GM12878 (cell line): Measurements from ENCODE around the gene NPC1. TPM values are rescaled to one million over a fixed set of nuclear protein-coding genes. Genes with fewer than 3 reads are reported as not detected.
A peak's percentile ranks its signal among the peaks of the same experiment; 100 is the strongest.

Experiments used
- ATAC-seq: fragments of 200-7000 bp; cut with Tn5 transposase; 3 replicates; pipeline ENCODE4 v1.9.1; 2020; ENCODE audit warnings: mild to moderate bottlenecking, moderate library complexity
- BruUV-seq: library from RNA; stranded (reverse); fragments of 400-500 nt; replicated peaks from 2 replicates; lab custom pipeline; 2021; lab: Mats Ljungman, UMichigan
- CTCF ChIA-PET: fragments of 300-600 bp; sonication (Branson Sonifier 250); formaldehyde crosslinking; extraction: SDS; loops from one replicate; lab custom pipeline; 2021; ENCODE audit warnings: inconsistent platforms; lab: Yijun Ruan, JAX
- POLR2A ChIA-PET: fragments of 350-600 bp; formaldehyde crosslinking; extraction: SDS; loops from one replicate; lab custom pipeline; 2021; ENCODE audit warnings: inconsistent platforms; lab: Charles Lee
- RAD21 ChIA-PET: fragments of 300-600 bp; sonication (Branson Sonifier 250); formaldehyde crosslinking; loops from one replicate; lab custom pipeline; 2023; ENCODE audit warnings: antibody characterized with exemption; ENCODE audit not compliant: unreplicated experiment; lab: Charles Lee
- SMC1A ChIA-PET: fragments of 300-600 bp; sonication (Branson Sonifier 250); formaldehyde crosslinking; loops from one replicate; lab custom pipeline; 2023; ENCODE audit not compliant: unreplicated experiment, uncharacterized antibody; lab: Charles Lee
- DNase-seq: peaks from one replicate; pipeline ENCODE4 v3.0.0-alpha.2; 2011; ENCODE audit warnings: low read depth, low spot score
- FAIRE-seq: peaks from 3 replicates; lab custom pipeline; 2011; peaks lifted over from hg19 to GRCh38; lab: Jason Lieb, UNC
- H2AFZ ChIP-seq: 2 replicates; pipeline ENCODE4 v1.6.0; 2011; ENCODE audit warnings: low read depth, low read length, control low read depth; ENCODE audit not compliant: control insufficient read depth
- H3K27ac ChIP-seq: 2 replicates; pipeline ENCODE4 v1.5.1; 2011; ENCODE audit warnings: control low read depth; ENCODE audit not compliant: control insufficient read depth, insufficient read depth
- H3K27me3 ChIP-seq, 2 experiments: replicated peaks in 1 of 2; 2 replicates each; pipeline versions ENCODE4 v1.6.0 to v1.6.1; 2011; ENCODE audit warnings: low read length in 1 of 2; ENCODE audit not compliant: control insufficient read depth in 2 of 2, insufficient read depth in 2 of 2
- H3K36me3 ChIP-seq, 2 experiments: 2 replicates each; pipeline ENCODE4 v1.5.1; 2011; ENCODE audit warnings: low read length in 1 of 2; ENCODE audit not compliant: control insufficient read depth in 2 of 2, insufficient read depth in 2 of 2
- H3K4me1 ChIP-seq: 2 replicates; pipeline ENCODE4 v1.6.1; 2011; ENCODE audit warnings: mild to moderate bottlenecking, low read length, moderate library complexity, mixed read lengths; ENCODE audit not compliant: control insufficient read depth, insufficient read depth
- H3K4me2 ChIP-seq: 2 replicates; pipeline ENCODE4 v1.6.0; 2011; ENCODE audit warnings: control low read depth; ENCODE audit not compliant: control insufficient read depth, insufficient read depth
- H3K4me3 ChIP-seq: fragments of 200-600 bp; sonication (generic); 2 replicates; pipeline ENCODE4 v1.5.1; 2016
- H3K79me2 ChIP-seq: 2 replicates; pipeline ENCODE4 v1.6.0; 2011; ENCODE audit warnings: low read length; ENCODE audit not compliant: control insufficient read depth, insufficient read depth
- H3K9ac ChIP-seq: 2 replicates; pipeline ENCODE4 v1.8.0; 2011; ENCODE audit warnings: low read length, control low read depth, mixed read lengths; ENCODE audit not compliant: control insufficient read depth, insufficient read depth
- H3K9me3 ChIP-seq: replicated peaks from 3 replicates; pipeline ENCODE4 v1.5.1; 2011; ENCODE audit warnings: mild to moderate bottlenecking, low read length; ENCODE audit not compliant: control insufficient read depth, insufficient read depth
- H4K20me1 ChIP-seq: 2 replicates; pipeline ENCODE4 v1.6.0; 2011; ENCODE audit not compliant: control insufficient read depth, insufficient read depth
- CHD4 ChIP-seq: fragments of 200-600 bp; sonication (generic); IDR thresholded peaks from 2 replicates; pipeline ENCODE4 v1.6.1; 2016; ENCODE audit warnings: mild to moderate bottlenecking
- IKZF2 ChIP-seq, 2 experiments: fragments of 450-650 bp; IDR thresholded peaks; 2 replicates each; pipeline ENCODE4 v1.6.1; 2017; ENCODE audit warnings: mild to moderate bottlenecking in 2 of 2, moderate library complexity in 2 of 2
- NFIC ChIP-seq: IDR thresholded peaks from 2 replicates; pipeline ENCODE4 v1.6.1; 2012; ENCODE audit warnings: low read depth, mild to moderate bottlenecking, inconsistent platforms, low read length, moderate library complexity
- SPI1 ChIP-seq: IDR thresholded peaks from 2 replicates; pipeline ENCODE4 v1.6.1; 2011; ENCODE audit warnings: low read depth, mild to moderate bottlenecking, low read length, moderate library complexity, borderline replicate concordance; ENCODE audit not compliant: insufficient read depth
- TAF1 ChIP-seq: IDR thresholded peaks from 2 replicates; pipeline ENCODE4 v1.6.1; 2011; ENCODE audit warnings: mild to moderate bottlenecking, low read depth, low read length, borderline replicate concordance
- TCF12 ChIP-seq: IDR thresholded peaks from 2 replicates; pipeline ENCODE4 v1.6.1; 2011; ENCODE audit warnings: low read depth, mild to moderate bottlenecking, low read length
- WGBS: methylation state at CpG from one replicate; pipeline ENCODE4 v1.1.6; 2016; ENCODE audit warnings: low lambda C conversion rate; ENCODE audit not compliant: insufficient replicate concordance, insufficient coverage; ENCODE audit errors: missing lambda C conversion rate; 5-methylcytosine and 5-hydroxymethylcytosine counted together
- in situ Hi-C: fragments of 300-500 bp; cut with MboI; formaldehyde crosslinking; loops from 9 replicates; pipeline ENCODE4 v1.14.3; 2018; ENCODE audit warnings: mixed read lengths
- intact Hi-C: fragments of 100-400 bp; cut with micrococcal nuclease; formaldehyde crosslinking; loops from one replicate; pipeline ENCODE4 v1.14.2; 2022; ENCODE audit not compliant: unreplicated experiment
- polyA plus RNA-seq, 11 experiments: library from polyadenylated mRNA; depleted of rRNA in 4 of 11; unstranded in 6 of 11; stranded (reverse) in 5 of 11; fragments of >200 nt; fragmentation: Nextera tagmentation in 4 of 11; fragmentation: Illumina TruSeq in 1 of 11; extraction: Ambion mirVana in 4 of 11; extraction: Trizol in 1 of 11; gene quantifications; 1 replicate in 1 of 11; 2 replicates in 10 of 11; pipeline versions ENCODE4 v1.2.1 to v1.2.3, GENCODE V29; 2011 to 2016; ENCODE audit warnings: inconsistent platforms in 2 of 11, missing spikeins in 2 of 11, low read depth in 1 of 11
- total RNA-seq, 4 experiments: library from RNA; depleted of rRNA in 3 of 4; stranded (reverse); fragments of >200 nt in 3 of 4; fragmentation: Illumina TruSeq in 1 of 4; extraction: Trizol in 1 of 4; gene quantifications; 2 replicates each; pipeline versions ENCODE4 v1.2.1 to v1.2.3, GENCODE V29; 2013 to 2021
- TF ChIP-seq, protein P1 (sequence below): fragments of 450-650 bp; IDR thresholded peaks from 2 replicates; pipeline ENCODE4 v1.6.1; 2016; ENCODE audit warnings: mild to moderate bottlenecking
- TF ChIP-seq, protein P2 (sequence below): fragments of 450-650 bp; IDR thresholded peaks from 2 replicates; pipeline ENCODE4 v1.6.1; 2016; ENCODE audit warnings: mild to moderate bottlenecking, moderate library complexity, borderline replicate concordance

The NPC1 gene
- total and polyA plus RNA-seq, 10 of the 15 experiments (the other 5 are each of a cell fraction or from before 2014, with no cell fraction given): 10.1 to 45.2 (median 19.4) TPM

DNA sequence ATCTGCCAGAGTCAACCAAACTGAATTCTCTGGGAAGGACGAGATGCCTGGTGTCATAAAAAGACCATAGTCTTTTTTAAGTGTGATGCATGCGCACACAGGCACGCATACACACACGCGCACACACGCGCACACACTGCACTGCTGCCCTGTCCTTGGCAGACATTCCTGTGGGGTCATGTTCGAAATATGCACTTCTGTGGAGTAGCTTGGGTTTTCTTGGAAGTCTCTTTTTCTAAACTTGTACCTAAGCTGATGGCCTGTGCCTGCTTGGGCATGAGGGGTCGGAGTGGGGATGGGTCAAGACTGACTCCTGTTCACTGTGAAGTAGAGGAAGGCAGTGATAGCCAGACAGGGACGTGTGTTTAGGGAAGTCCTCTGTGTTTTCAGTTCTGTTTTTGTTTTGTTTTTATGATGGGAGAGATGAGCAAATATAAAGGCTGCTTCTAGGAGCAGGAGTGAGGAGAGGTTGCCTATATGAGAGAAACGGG is 87.0 kb downstream of the NPC1 start:
- no peaks in the 10 kb centered on the region for H4K20me1 ChIP-seq
- peak overlapping the region; percentile 86 for H2AFZ ChIP-seq
- H3K27me3 ChIP-seq: no peaks in the 10 kb centered on the region
- 59% methylated on average over 11 of the region's 11 CpGs for WGBS
- DNase-seq (no peak), FAIRE-seq (peak; percentile 27), ATAC-seq (peak; percentile 16)
- H3K27ac ChIP-seq: peak overlapping the region; percentile 14
- peak overlapping the region; percentile 37; the same call in 1 of the 2 replicates for H3K4me3 ChIP-seq
- no TSS peak for BruUV-seq
- H3K4me1 ChIP-seq: peaks cover 23% of the 10 kb centered on the region
- SMC1A ChIA-PET: interaction anchor here (1.3 to 2.7 kb wide), 5 partner anchors 12 to 686 kb away, joined by 4 to 28 read pairs (median 5); no protein-coding TSS in a partner anchor
- CTCF ChIA-PET: interaction anchor here (0.7 to 5.1 kb wide), 23 partner anchors 11 to 700 kb away, joined by 3 to 72 read pairs (median 9); partner anchors contain the start of genes NPC1 and RIOK3
- in situ Hi-C loops (no loop called here), intact Hi-C loops (loop anchor here (5.0 kb wide), 2 partner anchors 203 to 313 kb away; no protein-coding TSS in a partner anchor)
- peak overlapping the region; percentile 80 for H3K4me2 ChIP-seq
- no peaks in the 10 kb centered on the region for H3K9me3 ChIP-seq
- peak in 1 of 2 experiments; percentile 14; a peak in 2 of 4 replicates for TF ChIP-seq IKZF2 (IDR thresholded peaks at IDR 0.05)
- no peak for TF ChIP-seq CHD4
- TF ChIP-seq TAF1: no peak
- TF ChIP-seq, protein P1, sequence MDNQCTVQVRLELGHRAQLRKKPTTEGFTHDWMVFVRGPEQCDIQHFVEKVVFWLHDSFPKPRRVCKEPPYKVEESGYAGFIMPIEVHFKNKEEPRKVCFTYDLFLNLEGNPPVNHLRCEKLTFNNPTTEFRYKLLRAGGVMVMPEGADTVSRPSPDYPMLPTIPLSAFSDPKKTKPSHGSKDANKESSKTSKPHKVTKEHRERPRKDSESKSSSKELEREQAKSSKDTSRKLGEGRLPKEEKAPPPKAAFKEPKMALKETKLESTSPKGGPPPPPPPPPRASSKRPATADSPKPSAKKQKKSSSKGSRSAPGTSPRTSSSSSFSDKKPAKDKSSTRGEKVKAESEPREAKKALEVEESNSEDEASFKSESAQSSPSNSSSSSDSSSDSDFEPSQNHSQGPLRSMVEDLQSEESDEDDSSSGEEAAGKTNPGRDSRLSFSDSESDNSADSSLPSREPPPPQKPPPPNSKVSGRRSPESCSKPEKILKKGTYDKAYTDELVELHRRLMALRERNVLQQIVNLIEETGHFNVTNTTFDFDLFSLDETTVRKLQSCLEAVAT: 0 out of 2 replicates have a peak, but pooled peaks have one; percentile 75
- TF ChIP-seq, protein P2, sequence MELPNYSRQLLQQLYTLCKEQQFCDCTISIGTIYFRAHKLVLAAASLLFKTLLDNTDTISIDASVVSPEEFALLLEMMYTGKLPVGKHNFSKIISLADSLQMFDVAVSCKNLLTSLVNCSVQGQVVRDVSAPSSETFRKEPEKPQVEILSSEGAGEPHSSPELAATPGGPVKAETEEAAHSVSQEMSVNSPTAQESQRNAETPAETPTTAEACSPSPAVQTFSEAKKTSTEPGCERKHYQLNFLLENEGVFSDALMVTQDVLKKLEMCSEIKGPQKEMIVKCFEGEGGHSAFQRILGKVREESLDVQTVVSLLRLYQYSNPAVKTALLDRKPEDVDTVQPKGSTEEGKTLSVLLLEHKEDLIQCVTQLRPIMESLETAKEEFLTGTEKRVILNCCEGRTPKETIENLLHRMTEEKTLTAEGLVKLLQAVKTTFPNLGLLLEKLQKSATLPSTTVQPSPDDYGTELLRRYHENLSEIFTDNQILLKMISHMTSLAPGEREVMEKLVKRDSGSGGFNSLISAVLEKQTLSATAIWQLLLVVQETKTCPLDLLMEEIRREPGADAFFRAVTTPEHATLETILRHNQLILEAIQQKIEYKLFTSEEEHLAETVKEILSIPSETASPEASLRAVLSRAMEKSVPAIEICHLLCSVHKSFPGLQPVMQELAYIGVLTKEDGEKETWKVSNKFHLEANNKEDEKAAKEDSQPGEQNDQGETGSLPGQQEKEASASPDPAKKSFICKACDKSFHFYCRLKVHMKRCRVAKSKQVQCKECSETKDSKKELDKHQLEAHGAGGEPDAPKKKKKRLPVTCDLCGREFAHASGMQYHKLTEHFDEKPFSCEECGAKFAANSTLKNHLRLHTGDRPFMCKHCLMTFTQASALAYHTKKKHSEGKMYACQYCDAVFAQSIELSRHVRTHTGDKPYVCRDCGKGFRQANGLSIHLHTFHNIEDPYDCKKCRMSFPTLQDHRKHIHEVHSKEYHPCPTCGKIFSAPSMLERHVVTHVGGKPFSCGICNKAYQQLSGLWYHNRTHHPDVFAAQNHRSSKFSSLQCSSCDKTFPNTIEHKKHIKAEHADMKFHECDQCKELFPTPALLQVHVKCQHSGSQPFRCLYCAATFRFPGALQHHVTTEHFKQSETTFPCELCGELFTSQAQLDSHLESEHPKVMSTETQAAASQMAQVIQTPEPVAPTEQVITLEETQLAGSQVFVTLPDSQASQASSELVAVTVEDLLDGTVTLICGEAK: 0 out of 2 replicates have a peak, but pooled peaks have one; percentile 25
- TF ChIP-seq NFIC: 0 out of 2 replicates have a peak, but pooled peaks have one; percentile 29
- TF ChIP-seq SPI1: peak; percentile 77; the same call in 1 of the 2 replicates
- TF ChIP-seq TCF12: no peak
- H3K79me2 ChIP-seq: peaks cover 10% of the 10 kb centered on the region
- no peaks in the 10 kb centered on the region for H3K36me3 ChIP-seq
- POLR2A ChIA-PET: interaction anchor here (1.0 to 3.0 kb wide), 6 partner anchors 11 to 141 kb away, joined by 3 to 14 read pairs (median 7); partner anchors contain the start of gene RIOK3
- H3K9ac ChIP-seq: no peak overlapping the region; the same call in 1 of the 2 replicates
- RAD21 ChIA-PET: interaction anchor here (0.8 to 1.9 kb wide), 9 partner anchors 11 to 204 kb away, joined by 3 to 22 read pairs (median 6); no protein-coding TSS in a partner anchor
